GM23338 (cell line): ENCODE measurements around the gene PPM1N. TPM values are rescaled to one million over a fixed set of nuclear protein-coding genes. Genes with fewer than 3 reads are reported as not detected.

Source experiments
- ATAC-seq: fragments of 200-7000 bp; cut with Tn5 transposase; 3 replicates; pipeline ENCODE4 v1.9.1; 2020
- DNase-seq: peaks from one replicate; pipeline ENCODE4 v3.0.0-alpha.2; 2015; ENCODE audit warnings: low spot score
- H2AFZ ChIP-seq: fragments of 200-600 bp; sonication (generic); 2 replicates; pipeline ENCODE4 v1.8.0; 2016; ENCODE audit warnings: antibody characterized with exemption, mild to moderate bottlenecking, moderate library complexity
- H3F3A ChIP-seq: fragments of 200-600 bp; sonication (generic); replicated peaks from 2 replicates; pipeline ENCODE4 v1.8.0; 2017; ENCODE audit warnings: antibody characterized with exemption, mixed run types, low read depth
- H3K27ac ChIP-seq: fragments of 200-600 bp; sonication (generic); 2 replicates; pipeline ENCODE4 v1.6.1; 2016; ENCODE audit warnings: low read depth
- H3K27me3 ChIP-seq: fragments of 200-600 bp; sonication (generic); 2 replicates; pipeline ENCODE4 v1.8.0; 2016; ENCODE audit warnings: mild to moderate bottlenecking, mixed run types, moderate library complexity; ENCODE audit not compliant: insufficient read depth
- H3K36me3 ChIP-seq: fragments of 200-600 bp; sonication (generic); 2 replicates; pipeline ENCODE4 v1.8.0; 2016; ENCODE audit warnings: mild to moderate bottlenecking; ENCODE audit not compliant: insufficient read depth
- H3K4me1 ChIP-seq: fragments of 200-600 bp; sonication (generic); 2 replicates; pipeline ENCODE4 v1.8.0; 2016; ENCODE audit warnings: mild to moderate bottlenecking, moderate library complexity; ENCODE audit not compliant: insufficient read depth
- H3K4me2 ChIP-seq: fragments of 200-600 bp; sonication (generic); 2 replicates; pipeline ENCODE4 v1.7.1; 2017; ENCODE audit warnings: mixed run types
- H3K4me3 ChIP-seq: fragments of 200-600 bp; sonication (generic); 2 replicates; pipeline ENCODE4 v1.6.1; 2016; ENCODE audit warnings: mixed run types
- H3K79me2 ChIP-seq: fragments of 200-600 bp; sonication (generic); replicated peaks from 2 replicates; pipeline ENCODE4 v1.8.0; 2017; ENCODE audit warnings: mild to moderate bottlenecking; ENCODE audit not compliant: insufficient read depth
- H3K9me2 ChIP-seq: fragments of 200-600 bp; sonication (generic); 2 replicates; pipeline ENCODE4 v1.8.0; 2017; ENCODE audit not compliant: insufficient read depth
- H4K20me1 ChIP-seq: fragments of 200-600 bp; sonication (generic); replicated peaks from 2 replicates; pipeline ENCODE4 v1.8.0; 2017; ENCODE audit warnings: mild to moderate bottlenecking; ENCODE audit not compliant: insufficient read depth
- H3K27ac Mint-ChIP-seq: 2 replicates; pipeline ENCODE4 v1.8.0; 2020; ENCODE audit warnings: inconsistent platforms, mild to moderate bottlenecking, moderate library complexity, mixed read lengths
- H3K27me3 Mint-ChIP-seq: 3 replicates; pipeline ENCODE4 v1.8.0; 2022; ENCODE audit warnings: low read depth, mild to moderate bottlenecking, moderate library complexity, mixed read lengths, inconsistent platforms; ENCODE audit not compliant: insufficient read depth, poor library complexity
- H3K36me3 Mint-ChIP-seq: 3 replicates; pipeline ENCODE4 v1.8.0; 2021; ENCODE audit warnings: low read depth, mild to moderate bottlenecking, inconsistent platforms, moderate library complexity, mixed read lengths
- H3K4me1 Mint-ChIP-seq: 3 replicates; pipeline ENCODE4 v1.8.0; 2020; ENCODE audit warnings: mild to moderate bottlenecking, inconsistent platforms, mixed read lengths
- H3K4me3 Mint-ChIP-seq: 3 replicates; pipeline ENCODE4 v1.8.0; 2021; ENCODE audit warnings: moderate library complexity, mild to moderate bottlenecking, inconsistent platforms, mixed read lengths
- H3K9me3 Mint-ChIP-seq: 3 replicates; pipeline ENCODE4 v1.8.0; 2020; ENCODE audit warnings: moderate library complexity, mild to moderate bottlenecking, inconsistent platforms, mixed read lengths
- CREB1 ChIP-seq: fragments of 250-450 bp; sonication (Bioruptor Pico); IDR thresholded peaks from 2 replicates; pipeline ENCODE4 v1.5.0; 2020; ENCODE audit warnings: low read depth, mild to moderate bottlenecking, moderate library complexity
- EZH2 ChIP-seq: fragments of 200-600 bp; sonication (generic); IDR thresholded peaks from one replicate; pipeline ENCODE4 v1.8.0; 2017; ENCODE audit warnings: antibody characterized with exemption, mild to moderate bottlenecking, low read depth; ENCODE audit not compliant: unreplicated experiment
- EZH2phosphoT487 ChIP-seq: fragments of 200-600 bp; sonication (generic); IDR thresholded peaks from one replicate; pipeline ENCODE4 v1.8.1; 2018; ENCODE audit warnings: antibody characterized with exemption; ENCODE audit not compliant: unreplicated experiment
- JUNB ChIP-seq: IDR thresholded peaks from one replicate; pipeline ENCODE4 v1.6.1; 2016; ENCODE audit warnings: antibody characterized with exemption; ENCODE audit not compliant: unreplicated experiment
- NANOG ChIP-seq: IDR thresholded peaks from 2 replicates; pipeline ENCODE4 v1.6.1; 2016; ENCODE audit warnings: antibody characterized with exemption, borderline replicate concordance
- POLR2AphosphoS5 ChIP-seq: IDR thresholded peaks from 2 replicates; pipeline ENCODE4 v1.6.1; 2016; ENCODE audit warnings: antibody characterized with exemption, low read depth
- STAT1 ChIP-seq: IDR thresholded peaks from one replicate; pipeline ENCODE4 v1.6.1; 2016; ENCODE audit warnings: antibody characterized with exemption; ENCODE audit not compliant: unreplicated experiment
- ZNF114 ChIP-seq: fragments of 250-450 bp; sonication (Bioruptor Pico); IDR thresholded peaks from 2 replicates; pipeline ENCODE4 v1.5.0; 2020; ENCODE audit warnings: mild to moderate bottlenecking, moderate library complexity
- ZNF331 ChIP-seq: fragments of 250-450 bp; sonication (Bioruptor Pico); IDR thresholded peaks from 2 replicates; pipeline ENCODE4 v1.5.0; 2020; ENCODE audit warnings: low read depth, mild to moderate bottlenecking, moderate library complexity
- polyA plus RNA-seq: library from polyadenylated mRNA; unstranded; fragments of >200 nt; fragmentation: Nextera tagmentation; extraction: Ambion mirVana; gene quantifications from 2 replicates; pipeline ENCODE4 v1.2.1, GENCODE V29; 2016
- total RNA-seq: library from RNA; depleted of rRNA; stranded (reverse); fragments of >200 nt; shearing (Covaris generic); gene quantifications from 2 replicates; pipeline ENCODE4 v1.2.3, GENCODE V29; 2014
- TF ChIP-seq, protein P1 (sequence below): IDR thresholded peaks from 2 replicates; pipeline ENCODE4 v1.6.1; 2016; ENCODE audit warnings: antibody characterized with exemption
- TF ChIP-seq, protein P2 (sequence below): fragments of 250-450 bp; sonication (Bioruptor Pico); IDR thresholded peaks from 2 replicates; pipeline ENCODE4 v1.5.0; 2020; ENCODE audit warnings: mild to moderate bottlenecking, moderate library complexity
- TF ChIP-seq, protein P3 (sequence below), 2 experiments: fragments of 200-600 bp in 1 of 2; sonication (generic) in 1 of 2; conservative IDR thresholded peaks; 2 replicates each; pipeline versions ENCODE4 v1.5.1 to v1.6.1; 2016 to 2017; ENCODE audit warnings: antibody characterized with exemption in 2 of 2, low read depth in 2 of 2, mild to moderate bottlenecking in 2 of 2, moderate library complexity in 1 of 2
- TF ChIP-seq, protein P4 (sequence below): IDR thresholded peaks from one replicate; pipeline ENCODE4 v1.6.1; 2018; ENCODE audit warnings: antibody characterized with exemption; ENCODE audit not compliant: unreplicated experiment

The PPM1N gene
- total and polyA plus RNA-seq, 2 experiments from 2014 or later = 15.2 to 25.1 TPM

DNA sequence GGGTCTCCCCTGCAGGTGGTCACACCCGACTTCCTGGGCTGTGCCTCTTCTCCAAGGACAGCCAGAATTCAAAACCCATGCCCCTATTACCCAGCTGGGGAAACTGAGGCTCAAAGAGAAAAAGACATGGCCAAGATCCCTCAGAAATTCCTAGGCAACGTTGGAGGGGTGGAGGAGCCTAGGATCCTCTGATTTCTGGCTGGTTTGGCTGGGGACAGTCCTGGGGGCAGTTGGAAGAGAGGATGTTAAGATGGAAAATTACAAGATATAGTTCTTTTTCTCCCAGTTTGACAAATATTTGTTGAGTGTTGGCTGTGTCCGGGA lies 11.4 kb downstream of the PPM1N start:
- Histone ChIP-seq H2AFZ (no peak overlapping the region), H3K4me1 (peaks cover 18% of the 10 kb centered on the region), H3K27me3 (no peaks in the 10 kb centered on the region), H3F3A (peaks cover 15% of the 10 kb centered on the region), H3K36me3 (no peaks in the 10 kb centered on the region; the same call in 1 of the 2 replicates), H3K27ac (peak overlapping the region; percentile 88), H4K20me1 (peaks cover 36% of the 10 kb centered on the region), H3K4me2 (peak overlapping the region; percentile 95), H3K9me2 (no peaks in the 10 kb centered on the region), H3K4me3 (peak overlapping the region; percentile 99), H3K79me2 (peaks cover 73% of the 10 kb centered on the region)
- peaks cover 9% of the 10 kb centered on the region for H3K27me3 Mint-ChIP-seq
- H3K36me3 Mint-ChIP-seq = peaks cover 14% of the 10 kb centered on the region
- H3K4me1 Mint-ChIP-seq = peaks cover 18% of the 10 kb centered on the region
- DNase-seq = no peak
- peak overlapping the region; percentile 88 for H3K4me3 Mint-ChIP-seq
- TF ChIP-seq, protein P1, sequence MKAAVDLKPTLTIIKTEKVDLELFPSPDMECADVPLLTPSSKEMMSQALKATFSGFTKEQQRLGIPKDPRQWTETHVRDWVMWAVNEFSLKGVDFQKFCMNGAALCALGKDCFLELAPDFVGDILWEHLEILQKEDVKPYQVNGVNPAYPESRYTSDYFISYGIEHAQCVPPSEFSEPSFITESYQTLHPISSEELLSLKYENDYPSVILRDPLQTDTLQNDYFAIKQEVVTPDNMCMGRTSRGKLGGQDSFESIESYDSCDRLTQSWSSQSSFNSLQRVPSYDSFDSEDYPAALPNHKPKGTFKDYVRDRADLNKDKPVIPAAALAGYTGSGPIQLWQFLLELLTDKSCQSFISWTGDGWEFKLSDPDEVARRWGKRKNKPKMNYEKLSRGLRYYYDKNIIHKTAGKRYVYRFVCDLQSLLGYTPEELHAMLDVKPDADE = no peak
- TF ChIP-seq NANOG (no peak), EZH2phosphoT487 (no peak), STAT1 (no peak), JUNB (no peak), ZNF331 (CRISPR knock-in tag) (no peak), POLR2AphosphoS5 (no peak), CREB1 (CRISPR knock-in tag) (no peak), EZH2 (no peak), ZNF114 (no peak)
- TF ChIP-seq, protein P2, sequence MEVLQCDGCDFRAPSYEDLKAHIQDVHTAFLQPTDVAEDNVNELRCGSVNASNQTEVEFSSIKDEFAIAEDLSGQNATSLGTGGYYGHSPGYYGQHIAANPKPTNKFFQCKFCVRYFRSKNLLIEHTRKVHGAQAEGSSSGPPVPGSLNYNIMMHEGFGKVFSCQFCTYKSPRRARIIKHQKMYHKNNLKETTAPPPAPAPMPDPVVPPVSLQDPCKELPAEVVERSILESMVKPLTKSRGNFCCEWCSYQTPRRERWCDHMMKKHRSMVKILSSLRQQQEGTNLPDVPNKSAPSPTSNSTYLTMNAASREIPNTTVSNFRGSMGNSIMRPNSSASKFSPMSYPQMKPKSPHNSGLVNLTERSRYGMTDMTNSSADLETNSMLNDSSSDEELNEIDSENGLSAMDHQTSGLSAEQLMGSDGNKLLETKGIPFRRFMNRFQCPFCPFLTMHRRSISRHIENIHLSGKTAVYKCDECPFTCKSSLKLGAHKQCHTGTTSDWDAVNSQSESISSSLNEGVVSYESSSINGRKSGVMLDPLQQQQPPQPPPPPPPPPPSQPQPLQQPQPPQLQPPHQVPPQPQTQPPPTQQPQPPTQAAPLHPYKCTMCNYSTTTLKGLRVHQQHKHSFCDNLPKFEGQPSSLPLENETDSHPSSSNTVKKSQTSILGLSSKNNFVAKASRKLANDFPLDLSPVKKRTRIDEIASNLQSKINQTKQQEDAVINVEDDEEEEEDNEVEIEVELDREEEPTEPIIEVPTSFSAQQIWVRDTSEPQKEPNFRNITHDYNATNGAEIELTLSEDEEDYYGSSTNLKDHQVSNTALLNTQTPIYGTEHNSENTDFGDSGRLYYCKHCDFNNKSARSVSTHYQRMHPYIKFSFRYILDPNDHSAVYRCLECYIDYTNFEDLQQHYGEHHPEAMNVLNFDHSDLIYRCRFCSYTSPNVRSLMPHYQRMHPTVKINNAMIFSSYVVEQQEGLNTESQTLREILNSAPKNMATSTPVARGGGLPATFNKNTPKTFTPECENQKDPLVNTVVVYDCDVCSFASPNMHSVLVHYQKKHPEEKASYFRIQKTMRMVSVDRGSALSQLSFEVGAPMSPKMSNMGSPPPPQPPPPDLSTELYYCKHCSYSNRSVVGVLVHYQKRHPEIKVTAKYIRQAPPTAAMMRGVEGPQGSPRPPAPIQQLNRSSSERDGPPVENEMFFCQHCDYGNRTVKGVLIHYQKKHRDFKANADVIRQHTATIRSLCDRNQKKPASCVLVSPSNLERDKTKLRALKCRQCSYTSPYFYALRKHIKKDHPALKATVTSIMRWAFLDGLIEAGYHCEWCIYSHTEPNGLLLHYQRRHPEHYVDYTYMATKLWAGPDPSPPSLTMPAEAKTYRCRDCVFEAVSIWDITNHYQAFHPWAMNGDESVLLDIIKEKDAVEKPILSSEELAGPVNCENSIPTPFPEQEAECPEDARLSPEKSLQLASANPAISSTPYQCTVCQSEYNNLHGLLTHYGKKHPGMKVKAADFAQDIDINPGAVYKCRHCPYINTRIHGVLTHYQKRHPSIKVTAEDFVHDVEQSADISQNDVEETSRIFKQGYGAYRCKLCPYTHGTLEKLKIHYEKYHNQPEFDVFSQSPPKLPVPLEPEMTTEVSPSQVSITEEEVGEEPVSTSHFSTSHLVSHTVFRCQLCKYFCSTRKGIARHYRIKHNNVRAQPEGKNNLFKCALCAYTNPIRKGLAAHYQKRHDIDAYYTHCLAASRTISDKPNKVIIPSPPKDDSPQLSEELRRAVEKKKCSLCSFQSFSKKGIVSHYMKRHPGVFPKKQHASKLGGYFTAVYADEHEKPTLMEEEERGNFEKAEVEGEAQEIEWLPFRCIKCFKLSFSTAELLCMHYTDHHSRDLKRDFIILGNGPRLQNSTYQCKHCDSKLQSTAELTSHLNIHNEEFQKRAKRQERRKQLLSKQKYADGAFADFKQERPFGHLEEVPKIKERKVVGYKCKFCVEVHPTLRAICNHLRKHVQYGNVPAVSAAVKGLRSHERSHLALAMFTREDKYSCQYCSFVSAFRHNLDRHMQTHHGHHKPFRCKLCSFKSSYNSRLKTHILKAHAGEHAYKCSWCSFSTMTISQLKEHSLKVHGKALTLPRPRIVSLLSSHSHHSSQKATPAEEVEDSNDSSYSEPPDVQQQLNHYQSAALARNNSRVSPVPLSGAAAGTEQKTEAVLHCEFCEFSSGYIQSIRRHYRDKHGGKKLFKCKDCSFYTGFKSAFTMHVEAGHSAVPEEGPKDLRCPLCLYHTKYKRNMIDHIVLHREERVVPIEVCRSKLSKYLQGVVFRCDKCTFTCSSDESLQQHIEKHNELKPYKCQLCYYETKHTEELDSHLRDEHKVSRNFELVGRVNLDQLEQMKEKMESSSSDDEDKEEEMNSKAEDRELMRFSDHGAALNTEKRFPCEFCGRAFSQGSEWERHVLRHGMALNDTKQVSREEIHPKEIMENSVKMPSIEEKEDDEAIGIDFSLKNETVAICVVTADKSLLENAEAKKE (CRISPR knock-in tag) = no peak
- TF ChIP-seq, protein P3, sequence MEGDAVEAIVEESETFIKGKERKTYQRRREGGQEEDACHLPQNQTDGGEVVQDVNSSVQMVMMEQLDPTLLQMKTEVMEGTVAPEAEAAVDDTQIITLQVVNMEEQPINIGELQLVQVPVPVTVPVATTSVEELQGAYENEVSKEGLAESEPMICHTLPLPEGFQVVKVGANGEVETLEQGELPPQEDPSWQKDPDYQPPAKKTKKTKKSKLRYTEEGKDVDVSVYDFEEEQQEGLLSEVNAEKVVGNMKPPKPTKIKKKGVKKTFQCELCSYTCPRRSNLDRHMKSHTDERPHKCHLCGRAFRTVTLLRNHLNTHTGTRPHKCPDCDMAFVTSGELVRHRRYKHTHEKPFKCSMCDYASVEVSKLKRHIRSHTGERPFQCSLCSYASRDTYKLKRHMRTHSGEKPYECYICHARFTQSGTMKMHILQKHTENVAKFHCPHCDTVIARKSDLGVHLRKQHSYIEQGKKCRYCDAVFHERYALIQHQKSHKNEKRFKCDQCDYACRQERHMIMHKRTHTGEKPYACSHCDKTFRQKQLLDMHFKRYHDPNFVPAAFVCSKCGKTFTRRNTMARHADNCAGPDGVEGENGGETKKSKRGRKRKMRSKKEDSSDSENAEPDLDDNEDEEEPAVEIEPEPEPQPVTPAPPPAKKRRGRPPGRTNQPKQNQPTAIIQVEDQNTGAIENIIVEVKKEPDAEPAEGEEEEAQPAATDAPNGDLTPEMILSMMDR (conservative IDR thresholded peaks at IDR 0.05; ENCODE audit: low read depth in 2 of 2) = no peak
- TF ChIP-seq, protein P4, sequence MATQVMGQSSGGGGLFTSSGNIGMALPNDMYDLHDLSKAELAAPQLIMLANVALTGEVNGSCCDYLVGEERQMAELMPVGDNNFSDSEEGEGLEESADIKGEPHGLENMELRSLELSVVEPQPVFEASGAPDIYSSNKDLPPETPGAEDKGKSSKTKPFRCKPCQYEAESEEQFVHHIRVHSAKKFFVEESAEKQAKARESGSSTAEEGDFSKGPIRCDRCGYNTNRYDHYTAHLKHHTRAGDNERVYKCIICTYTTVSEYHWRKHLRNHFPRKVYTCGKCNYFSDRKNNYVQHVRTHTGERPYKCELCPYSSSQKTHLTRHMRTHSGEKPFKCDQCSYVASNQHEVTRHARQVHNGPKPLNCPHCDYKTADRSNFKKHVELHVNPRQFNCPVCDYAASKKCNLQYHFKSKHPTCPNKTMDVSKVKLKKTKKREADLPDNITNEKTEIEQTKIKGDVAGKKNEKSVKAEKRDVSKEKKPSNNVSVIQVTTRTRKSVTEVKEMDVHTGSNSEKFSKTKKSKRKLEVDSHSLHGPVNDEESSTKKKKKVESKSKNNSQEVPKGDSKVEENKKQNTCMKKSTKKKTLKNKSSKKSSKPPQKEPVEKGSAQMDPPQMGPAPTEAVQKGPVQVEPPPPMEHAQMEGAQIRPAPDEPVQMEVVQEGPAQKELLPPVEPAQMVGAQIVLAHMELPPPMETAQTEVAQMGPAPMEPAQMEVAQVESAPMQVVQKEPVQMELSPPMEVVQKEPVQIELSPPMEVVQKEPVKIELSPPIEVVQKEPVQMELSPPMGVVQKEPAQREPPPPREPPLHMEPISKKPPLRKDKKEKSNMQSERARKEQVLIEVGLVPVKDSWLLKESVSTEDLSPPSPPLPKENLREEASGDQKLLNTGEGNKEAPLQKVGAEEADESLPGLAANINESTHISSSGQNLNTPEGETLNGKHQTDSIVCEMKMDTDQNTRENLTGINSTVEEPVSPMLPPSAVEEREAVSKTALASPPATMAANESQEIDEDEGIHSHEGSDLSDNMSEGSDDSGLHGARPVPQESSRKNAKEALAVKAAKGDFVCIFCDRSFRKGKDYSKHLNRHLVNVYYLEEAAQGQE = no peak
- H3K27ac Mint-ChIP-seq = peak overlapping the region; percentile 83
- no peaks in the 10 kb centered on the region; the same call in 2 of the 3 replicates for H3K9me3 Mint-ChIP-seq
- no peak for ATAC-seq
